Liver (tissue), 9 donors: ENCODE measurements around the gene MUC2. TPM values are rescaled to one million over a fixed set of nuclear protein-coding genes. Genes with fewer than 3 reads are reported as not detected.

Source experiments
- DNase-seq: peaks from one replicate; pipeline ENCODE4 v3.0.0-alpha.2; 2017; ENCODE audit warnings: low spot score
- H3K27ac ChIP-seq, 2 donors: one replicate each; pipeline ENCODE4 v1.7.0; 2013; ENCODE audit warnings: inconsistent platforms in 2 of 2, low read length in 2 of 2, control low read depth in 1 of 2, low read depth in 1 of 2, mild to moderate bottlenecking in 1 of 2
- H3K27me3 ChIP-seq, 4 donors: one replicate each; pipeline versions ENCODE4 v1.6.1 to v1.7.0; 2013; ENCODE audit warnings: low read length in 3 of 4, inconsistent platforms in 1 of 4, mild to moderate bottlenecking in 1 of 4, moderate library complexity in 1 of 4; ENCODE audit not compliant: control insufficient read depth in 4 of 4, insufficient read depth in 4 of 4
- H3K36me3 ChIP-seq, 4 donors: one replicate each; pipeline versions ENCODE4 v1.6.1 to v1.7.0; 2013; ENCODE audit warnings: low read length in 3 of 4, mild to moderate bottlenecking in 3 of 4, low read depth in 1 of 4, moderate library complexity in 1 of 4; ENCODE audit not compliant: control insufficient read depth in 4 of 4, insufficient read depth in 3 of 4
- H3K4me1 ChIP-seq, 4 donors: one replicate each; pipeline versions ENCODE4 v1.6.1 to v1.7.0; 2013; ENCODE audit warnings: low read length in 3 of 4, mild to moderate bottlenecking in 3 of 4, moderate library complexity in 1 of 4; ENCODE audit not compliant: control insufficient read depth in 4 of 4, insufficient read depth in 4 of 4
- H3K4me3 ChIP-seq, 3 donors: one replicate each; pipeline versions ENCODE4 v1.6.1 to v1.7.0; 2013; ENCODE audit warnings: low read length in 3 of 3, control low read depth in 1 of 3, low read depth in 1 of 3, mild to moderate bottlenecking in 1 of 3
- H3K9ac ChIP-seq, 2 donors: one replicate each; pipeline ENCODE4 v1.7.0; 2013; ENCODE audit warnings: low read length in 2 of 2, mild to moderate bottlenecking in 2 of 2, moderate library complexity in 2 of 2, control low read depth in 1 of 2, low read depth in 1 of 2
- H3K9me3 ChIP-seq, 4 donors: one replicate each; pipeline versions ENCODE4 v1.6.1 to v1.7.0; 2013; ENCODE audit warnings: low read length in 3 of 4; ENCODE audit not compliant: control insufficient read depth in 4 of 4
- EGR1 ChIP-seq, 2 donors: IDR thresholded peaks; 2 replicates each; pipeline ENCODE4 v1.6.1; 2016 to 2018; ENCODE audit warnings: antibody characterized with exemption in 2 of 2, low read depth in 2 of 2
- FOXA1 ChIP-seq: IDR thresholded peaks from 2 replicates; pipeline ENCODE4 v1.6.1; 2016; ENCODE audit warnings: antibody characterized with exemption
- FOXA2 ChIP-seq: IDR thresholded peaks from 2 replicates; pipeline ENCODE4 v1.6.1; 2016; ENCODE audit warnings: antibody characterized with exemption
- GABPA ChIP-seq, 2 donors: IDR thresholded peaks in 1 of 2; conservative IDR thresholded peaks in 1 of 2; 2 replicates each; pipeline ENCODE4 v1.6.1; 2016; ENCODE audit warnings: antibody characterized with exemption in 2 of 2, mild to moderate bottlenecking in 1 of 2, moderate library complexity in 1 of 2
- HNF4A ChIP-seq, 2 donors: conservative IDR thresholded peaks; 2 replicates each; pipeline ENCODE4 v1.6.1; 2016; ENCODE audit warnings: antibody characterized with exemption in 2 of 2, mild to moderate bottlenecking in 2 of 2
- HNF4G ChIP-seq: IDR thresholded peaks from 2 replicates; pipeline ENCODE4 v1.6.1; 2016; ENCODE audit warnings: antibody characterized with exemption
- JUND ChIP-seq, 2 donors: IDR thresholded peaks; 2 replicates each; pipeline ENCODE4 v1.6.1; 2016; ENCODE audit warnings: antibody characterized with exemption in 2 of 2
- MAX ChIP-seq: IDR thresholded peaks from 2 replicates; pipeline ENCODE4 v1.6.1; 2016; ENCODE audit warnings: antibody characterized with exemption
- NR2F2 ChIP-seq: IDR thresholded peaks from 2 replicates; pipeline ENCODE4 v1.6.1; 2016; ENCODE audit warnings: antibody characterized with exemption
- RAD21 ChIP-seq, 2 donors: IDR thresholded peaks; 2 replicates each; pipeline ENCODE4 v1.6.1; 2016; ENCODE audit warnings: antibody characterized with exemption in 2 of 2, mild to moderate bottlenecking in 2 of 2
- RXRA ChIP-seq, 2 donors: IDR thresholded peaks; 2 replicates each; pipeline ENCODE4 v1.6.1; 2017 to 2018; ENCODE audit warnings: antibody characterized with exemption in 2 of 2, mild to moderate bottlenecking in 1 of 2
- SP1 ChIP-seq: IDR thresholded peaks from 2 replicates; pipeline ENCODE4 v1.6.1; 2018; ENCODE audit warnings: antibody characterized with exemption, mild to moderate bottlenecking
- TAF1 ChIP-seq: conservative IDR thresholded peaks from 2 replicates; pipeline ENCODE4 v1.6.1; 2016; ENCODE audit warnings: antibody characterized with exemption, mild to moderate bottlenecking
- YY1 ChIP-seq: IDR thresholded peaks from 2 replicates; pipeline ENCODE4 v1.6.1; 2016; ENCODE audit warnings: antibody characterized with exemption, mild to moderate bottlenecking
- WGBS: extraction: QIAGEN DNeasy Blood & Tissue Kit; methylation state at CpG from one replicate; pipeline ENCODE4 v1.1.7; 2013; 5-methylcytosine and 5-hydroxymethylcytosine counted together
- polyA plus RNA-seq, 2 donors: library from polyadenylated mRNA; stranded (reverse) in 1 of 2; unstranded in 1 of 2; fragments of 200-250 nt in 1 of 2; fragments of >200 nt in 1 of 2; fragmentation: Nextera tagmentation in 1 of 2; extraction: Ambion mirVana in 1 of 2; gene quantifications; one replicate each; pipeline versions ENCODE4 v1.2.1 to v1.2.3, GENCODE V29; 2013 to 2015
- total RNA-seq, 2 donors: library from RNA; depleted of rRNA; stranded (reverse); fragments of >200 nt; gene quantifications; one replicate each; pipeline ENCODE4 v1.2.3, GENCODE V29; 2014
- TF ChIP-seq, protein P1 (sequence below): IDR thresholded peaks from 2 replicates; pipeline ENCODE4 v1.6.1; 2016; ENCODE audit warnings: antibody characterized with exemption
- TF ChIP-seq, protein P2 (sequence below): fragments of 150-350 bp; IDR thresholded peaks from 2 replicates; pipeline ENCODE4 v1.5.1; 2017; ENCODE audit warnings: improper control_type of control experiment, low read depth, low read length; ENCODE audit not compliant: missing input control
- TF ChIP-seq, protein P3 (sequence below): IDR thresholded peaks from 2 replicates; pipeline ENCODE4 v1.6.1; 2016; ENCODE audit warnings: antibody characterized with exemption, mild to moderate bottlenecking
- donor health status: healthy.
- donor health status: healthy.
- donor health status: healthy.
- donor health status: healthy.
- donor health status: healthy.

Gene MUC2
- total and polyA plus RNA-seq, 4 donors: under 0.01 TPM; not detected in 3

DNA sequence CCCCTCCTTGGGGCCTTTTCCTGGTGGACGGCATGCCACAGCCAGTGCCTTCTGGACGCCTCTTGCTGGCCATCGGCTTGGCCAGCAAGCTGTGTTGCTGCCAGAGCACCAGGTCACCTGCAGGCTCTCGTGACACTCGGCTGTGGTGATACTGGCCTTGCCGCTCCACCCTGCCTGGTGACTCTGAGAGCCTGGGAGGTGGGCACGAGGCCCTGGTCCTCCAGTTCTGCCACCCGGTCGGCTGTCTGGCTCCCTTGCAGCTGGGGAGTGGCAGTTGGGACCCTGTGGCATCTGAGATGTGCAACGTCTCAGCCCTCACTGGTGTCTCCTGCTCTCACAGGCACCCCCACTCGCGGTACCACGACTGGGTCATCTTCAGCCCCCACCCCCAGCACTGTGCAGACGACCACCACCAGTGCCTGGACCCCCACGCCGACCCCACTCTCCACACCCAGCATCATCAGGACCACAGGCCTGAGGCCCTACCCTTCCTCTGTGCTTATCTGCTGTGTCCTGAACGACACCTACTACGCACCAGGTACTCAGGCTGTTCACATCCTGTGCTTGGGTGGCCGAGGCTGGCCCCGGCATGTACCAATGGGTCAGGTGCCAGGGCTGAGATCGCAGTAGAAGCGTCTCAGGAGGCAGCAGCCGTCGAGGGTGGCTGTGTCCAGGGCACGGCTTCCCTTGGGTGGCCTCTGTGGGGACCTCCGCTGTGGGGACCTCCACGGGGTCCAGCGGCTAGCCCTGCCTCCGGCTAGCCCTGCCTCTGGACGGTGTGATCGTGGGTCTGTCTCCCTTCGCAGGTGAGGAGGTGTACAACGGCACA lies 26.0 kb downstream of the MUC2 start:
- TF ChIP-seq, protein P1, sequence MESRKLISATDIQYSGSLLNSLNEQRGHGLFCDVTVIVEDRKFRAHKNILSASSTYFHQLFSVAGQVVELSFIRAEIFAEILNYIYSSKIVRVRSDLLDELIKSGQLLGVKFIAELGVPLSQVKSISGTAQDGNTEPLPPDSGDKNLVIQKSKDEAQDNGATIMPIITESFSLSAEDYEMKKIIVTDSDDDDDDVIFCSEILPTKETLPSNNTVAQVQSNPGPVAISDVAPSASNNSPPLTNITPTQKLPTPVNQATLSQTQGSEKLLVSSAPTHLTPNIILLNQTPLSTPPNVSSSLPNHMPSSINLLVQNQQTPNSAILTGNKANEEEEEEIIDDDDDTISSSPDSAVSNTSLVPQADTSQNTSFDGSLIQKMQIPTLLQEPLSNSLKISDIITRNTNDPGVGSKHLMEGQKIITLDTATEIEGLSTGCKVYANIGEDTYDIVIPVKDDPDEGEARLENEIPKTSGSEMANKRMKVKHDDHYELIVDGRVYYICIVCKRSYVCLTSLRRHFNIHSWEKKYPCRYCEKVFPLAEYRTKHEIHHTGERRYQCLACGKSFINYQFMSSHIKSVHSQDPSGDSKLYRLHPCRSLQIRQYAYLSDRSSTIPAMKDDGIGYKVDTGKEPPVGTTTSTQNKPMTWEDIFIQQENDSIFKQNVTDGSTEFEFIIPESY: no peak
- no peak for TF ChIP-seq MAX
- TF ChIP-seq EGR1 (IDR thresholded peaks at IDR 0.05; ENCODE audit: low read depth in 2 of 2): no peak
- no peak for TF ChIP-seq RAD21 (IDR thresholded peaks at IDR 0.05)
- TF ChIP-seq, protein P2, sequence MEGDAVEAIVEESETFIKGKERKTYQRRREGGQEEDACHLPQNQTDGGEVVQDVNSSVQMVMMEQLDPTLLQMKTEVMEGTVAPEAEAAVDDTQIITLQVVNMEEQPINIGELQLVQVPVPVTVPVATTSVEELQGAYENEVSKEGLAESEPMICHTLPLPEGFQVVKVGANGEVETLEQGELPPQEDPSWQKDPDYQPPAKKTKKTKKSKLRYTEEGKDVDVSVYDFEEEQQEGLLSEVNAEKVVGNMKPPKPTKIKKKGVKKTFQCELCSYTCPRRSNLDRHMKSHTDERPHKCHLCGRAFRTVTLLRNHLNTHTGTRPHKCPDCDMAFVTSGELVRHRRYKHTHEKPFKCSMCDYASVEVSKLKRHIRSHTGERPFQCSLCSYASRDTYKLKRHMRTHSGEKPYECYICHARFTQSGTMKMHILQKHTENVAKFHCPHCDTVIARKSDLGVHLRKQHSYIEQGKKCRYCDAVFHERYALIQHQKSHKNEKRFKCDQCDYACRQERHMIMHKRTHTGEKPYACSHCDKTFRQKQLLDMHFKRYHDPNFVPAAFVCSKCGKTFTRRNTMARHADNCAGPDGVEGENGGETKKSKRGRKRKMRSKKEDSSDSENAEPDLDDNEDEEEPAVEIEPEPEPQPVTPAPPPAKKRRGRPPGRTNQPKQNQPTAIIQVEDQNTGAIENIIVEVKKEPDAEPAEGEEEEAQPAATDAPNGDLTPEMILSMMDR: no peak
- no peak for TF ChIP-seq FOXA1
- TF ChIP-seq HNF4G: no peak
- H3K9ac ChIP-seq: no peak overlapping the region
- H3K27ac ChIP-seq: no peak overlapping the region
- H3K36me3 ChIP-seq: no peaks in the 10 kb centered on the region
- H3K27me3 ChIP-seq: no peaks in the 10 kb centered on the region
- no peak for DNase-seq
- H3K4me1 ChIP-seq: no peaks in the 10 kb centered on the region
- H3K4me3 ChIP-seq: no peak overlapping the region
- WGBS: 85% methylated on average over 33 of the region's 33 CpGs
- H3K9me3 ChIP-seq: no peaks in the 10 kb centered on the region

GRCh38 chr11:1101318-1102089 lies 26.8 kb downstream of the MUC2 start:
- 88% methylated on average over 50 of the region's 50 CpGs for WGBS
- no peaks in the 10 kb centered on the region for H3K9me3 ChIP-seq
- TF ChIP-seq, protein P1: no peak
- TF ChIP-seq HNF4A (conservative IDR thresholded peaks at IDR 0.05) (no peak), JUND (IDR thresholded peaks at IDR 0.05) (no peak), RXRA (IDR thresholded peaks at IDR 0.05) (no peak), HNF4G (no peak), NR2F2 (no peak), SP1 (no peak), FOXA2 (no peak), FOXA1 (no peak), YY1 (no peak), TAF1 (no peak), GABPA (IDR thresholded peaks at IDR 0.05 in 1 of 2, conservative IDR thresholded peaks at IDR 0.05 in 1 of 2) (no peak), EGR1 (IDR thresholded peaks at IDR 0.05; ENCODE audit: low read depth in 2 of 2) (no peak), RAD21 (IDR thresholded peaks at IDR 0.05) (no peak), MAX (no peak)
- TF ChIP-seq, protein P3, sequence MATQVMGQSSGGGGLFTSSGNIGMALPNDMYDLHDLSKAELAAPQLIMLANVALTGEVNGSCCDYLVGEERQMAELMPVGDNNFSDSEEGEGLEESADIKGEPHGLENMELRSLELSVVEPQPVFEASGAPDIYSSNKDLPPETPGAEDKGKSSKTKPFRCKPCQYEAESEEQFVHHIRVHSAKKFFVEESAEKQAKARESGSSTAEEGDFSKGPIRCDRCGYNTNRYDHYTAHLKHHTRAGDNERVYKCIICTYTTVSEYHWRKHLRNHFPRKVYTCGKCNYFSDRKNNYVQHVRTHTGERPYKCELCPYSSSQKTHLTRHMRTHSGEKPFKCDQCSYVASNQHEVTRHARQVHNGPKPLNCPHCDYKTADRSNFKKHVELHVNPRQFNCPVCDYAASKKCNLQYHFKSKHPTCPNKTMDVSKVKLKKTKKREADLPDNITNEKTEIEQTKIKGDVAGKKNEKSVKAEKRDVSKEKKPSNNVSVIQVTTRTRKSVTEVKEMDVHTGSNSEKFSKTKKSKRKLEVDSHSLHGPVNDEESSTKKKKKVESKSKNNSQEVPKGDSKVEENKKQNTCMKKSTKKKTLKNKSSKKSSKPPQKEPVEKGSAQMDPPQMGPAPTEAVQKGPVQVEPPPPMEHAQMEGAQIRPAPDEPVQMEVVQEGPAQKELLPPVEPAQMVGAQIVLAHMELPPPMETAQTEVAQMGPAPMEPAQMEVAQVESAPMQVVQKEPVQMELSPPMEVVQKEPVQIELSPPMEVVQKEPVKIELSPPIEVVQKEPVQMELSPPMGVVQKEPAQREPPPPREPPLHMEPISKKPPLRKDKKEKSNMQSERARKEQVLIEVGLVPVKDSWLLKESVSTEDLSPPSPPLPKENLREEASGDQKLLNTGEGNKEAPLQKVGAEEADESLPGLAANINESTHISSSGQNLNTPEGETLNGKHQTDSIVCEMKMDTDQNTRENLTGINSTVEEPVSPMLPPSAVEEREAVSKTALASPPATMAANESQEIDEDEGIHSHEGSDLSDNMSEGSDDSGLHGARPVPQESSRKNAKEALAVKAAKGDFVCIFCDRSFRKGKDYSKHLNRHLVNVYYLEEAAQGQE: no peak
- TF ChIP-seq, protein P2: no peak
- no peaks in the 10 kb centered on the region for H3K4me1 ChIP-seq
- no peak overlapping the region for H3K9ac ChIP-seq
- H3K36me3 ChIP-seq: no peaks in the 10 kb centered on the region
- H3K27me3 ChIP-seq: no peaks in the 10 kb centered on the region
- no peak overlapping the region for H3K4me3 ChIP-seq
- H3K27ac ChIP-seq: no peak overlapping the region
- no peak for DNase-seq
